ENCODE measurements around the gene MAP7.

The MAP7 gene

DNA sequence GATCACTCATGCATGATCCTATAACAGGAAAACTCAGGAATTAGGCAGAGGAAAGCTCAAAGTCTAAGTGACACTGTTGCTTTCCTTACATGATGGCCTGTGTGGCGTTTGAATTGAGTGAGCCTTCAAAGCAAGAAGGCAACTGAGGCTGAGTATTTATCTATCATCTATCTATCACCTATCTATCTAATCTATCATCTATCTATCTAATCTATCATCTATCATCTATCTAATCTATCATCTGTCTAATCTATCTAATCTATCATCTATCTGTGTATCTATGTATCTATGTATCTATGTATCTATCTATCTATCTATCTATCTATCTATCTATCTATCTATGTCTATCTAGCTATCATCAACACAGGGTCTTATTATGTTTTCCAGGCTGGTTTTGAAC, 218.8 kb downstream of the MAP7 start:
- DNase-seq (ENCODE audit: low read depth) = no peak
- TF ChIP-seq, protein P1, sequence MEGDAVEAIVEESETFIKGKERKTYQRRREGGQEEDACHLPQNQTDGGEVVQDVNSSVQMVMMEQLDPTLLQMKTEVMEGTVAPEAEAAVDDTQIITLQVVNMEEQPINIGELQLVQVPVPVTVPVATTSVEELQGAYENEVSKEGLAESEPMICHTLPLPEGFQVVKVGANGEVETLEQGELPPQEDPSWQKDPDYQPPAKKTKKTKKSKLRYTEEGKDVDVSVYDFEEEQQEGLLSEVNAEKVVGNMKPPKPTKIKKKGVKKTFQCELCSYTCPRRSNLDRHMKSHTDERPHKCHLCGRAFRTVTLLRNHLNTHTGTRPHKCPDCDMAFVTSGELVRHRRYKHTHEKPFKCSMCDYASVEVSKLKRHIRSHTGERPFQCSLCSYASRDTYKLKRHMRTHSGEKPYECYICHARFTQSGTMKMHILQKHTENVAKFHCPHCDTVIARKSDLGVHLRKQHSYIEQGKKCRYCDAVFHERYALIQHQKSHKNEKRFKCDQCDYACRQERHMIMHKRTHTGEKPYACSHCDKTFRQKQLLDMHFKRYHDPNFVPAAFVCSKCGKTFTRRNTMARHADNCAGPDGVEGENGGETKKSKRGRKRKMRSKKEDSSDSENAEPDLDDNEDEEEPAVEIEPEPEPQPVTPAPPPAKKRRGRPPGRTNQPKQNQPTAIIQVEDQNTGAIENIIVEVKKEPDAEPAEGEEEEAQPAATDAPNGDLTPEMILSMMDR (IDR thresholded peaks at IDR 0.05; ENCODE audit: insufficient read depth, low read depth, low read length, missing control alignments) = no peak
- H3K4me3 ChIP-seq (ENCODE audit: low read depth, low read length) = no peak overlapping the region

GRCh38 chr6:136330634-136331033, 219.6 kb downstream of the MAP7 start:
- DNase-seq (ENCODE audit: low read depth) = no peak
- H3K4me3 ChIP-seq (ENCODE audit: low read depth, low read length) = no peak overlapping the region
- TF ChIP-seq, protein P1 (IDR thresholded peaks at IDR 0.05; ENCODE audit: insufficient read depth, low read depth, low read length, missing control alignments) = no peak

DNA sequence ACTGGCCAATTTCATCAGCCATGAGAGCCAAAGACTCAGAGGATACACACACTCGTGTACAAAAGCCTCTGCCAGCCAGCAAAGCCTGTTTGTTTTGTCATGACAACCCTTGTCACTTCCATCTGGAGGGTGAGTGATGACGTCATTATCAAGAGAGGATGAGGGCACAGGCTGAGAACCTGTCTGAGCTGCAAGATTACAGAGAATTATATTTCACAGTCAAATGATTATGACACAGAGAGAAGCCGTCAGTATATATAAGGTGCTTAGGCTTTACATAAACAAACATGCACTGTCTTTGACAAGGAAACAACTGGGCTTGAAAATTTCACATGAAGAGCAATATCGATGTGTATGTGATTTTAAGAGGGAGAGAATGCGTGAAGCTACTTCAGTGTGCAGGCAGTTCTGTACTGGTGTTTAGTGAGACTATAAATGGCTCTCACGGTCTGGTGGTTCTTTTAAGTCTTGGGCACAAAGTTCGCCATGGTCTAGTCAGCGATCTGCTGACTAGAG, 224.1 kb downstream of the MAP7 start:
- H3K4me3 ChIP-seq (ENCODE audit: low read depth, low read length) = no peak overlapping the region
- TF ChIP-seq, protein P1 (IDR thresholded peaks at IDR 0.05; ENCODE audit: insufficient read depth, low read depth, low read length, missing control alignments) = no peak
- no peak for DNase-seq (ENCODE audit: low read depth)

DNA sequence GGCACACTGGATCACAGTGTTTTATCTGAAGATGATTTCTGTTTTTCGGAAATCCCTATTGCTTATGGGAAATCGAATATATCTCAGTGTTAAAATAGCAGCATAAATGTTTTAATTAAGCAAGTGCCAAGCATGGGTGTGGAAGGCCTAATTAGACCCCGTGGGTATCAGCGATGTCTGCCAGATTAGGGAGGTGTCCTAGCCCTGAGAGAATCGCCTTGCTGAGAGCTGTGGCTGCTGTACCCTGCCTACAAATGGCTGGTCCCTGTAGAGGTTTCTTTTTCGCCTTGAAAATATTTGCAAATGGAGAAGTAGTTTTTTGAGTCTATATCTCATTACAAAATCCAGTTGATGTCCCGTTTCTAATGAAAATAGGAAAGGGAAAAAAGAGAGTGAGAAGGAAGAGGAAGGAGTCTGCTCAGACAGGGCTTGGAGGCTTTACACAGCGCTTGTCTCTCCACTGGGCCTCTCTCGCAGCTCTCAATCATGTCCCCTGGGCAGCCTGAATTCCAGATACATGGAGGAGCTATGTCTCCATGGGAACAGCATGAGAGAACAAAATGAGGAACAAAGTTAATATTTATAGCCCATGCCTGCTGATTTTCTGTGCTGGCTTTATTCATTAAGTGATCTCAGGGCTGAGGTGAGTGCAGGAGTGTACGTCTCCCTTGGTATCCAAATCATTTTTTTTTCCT, 225.4 kb downstream of the MAP7 start:
- no peak for DNase-seq (ENCODE audit: low read depth)
- TF ChIP-seq, protein P1 (IDR thresholded peaks at IDR 0.05; ENCODE audit: insufficient read depth, low read depth, low read length, missing control alignments) = no peak
- H3K4me3 ChIP-seq (ENCODE audit: low read depth, low read length) = no peak overlapping the region

DNA sequence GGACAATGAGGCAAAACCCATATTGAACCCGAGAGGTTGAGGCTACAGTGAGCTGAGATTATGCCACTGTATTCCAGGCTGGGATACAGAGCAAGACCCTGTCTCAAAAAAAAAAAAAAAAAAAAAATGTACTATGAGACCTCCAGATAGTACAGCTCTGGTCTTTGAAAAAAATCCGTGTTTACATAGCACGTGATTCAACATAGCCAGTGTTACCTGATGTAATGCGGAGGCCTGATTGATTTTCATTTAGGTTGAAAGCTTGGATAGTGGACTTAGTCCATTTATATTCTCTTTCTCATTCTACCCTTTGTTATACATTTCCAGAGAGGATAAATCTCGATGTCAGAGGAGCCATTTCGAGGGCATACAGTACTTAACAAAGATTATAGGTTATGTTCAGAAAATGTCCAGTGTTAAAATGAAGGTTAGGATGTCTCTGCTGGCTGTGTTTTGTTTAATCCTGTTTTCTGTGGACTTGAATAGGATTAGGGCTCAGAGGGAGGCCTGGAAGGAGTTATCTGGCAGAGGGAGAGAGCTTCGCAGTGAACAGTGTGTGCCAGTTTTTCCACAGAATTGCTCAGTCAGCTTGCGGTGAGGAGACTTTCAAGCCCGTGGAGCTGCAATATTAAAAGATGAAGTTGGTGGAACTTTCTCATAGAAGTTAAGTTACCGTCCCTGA, 226.7 kb downstream of the MAP7 start:
- DNase-seq (ENCODE audit: low read depth) = no peak
- H3K4me3 ChIP-seq (ENCODE audit: low read depth, low read length) = no peak overlapping the region
- TF ChIP-seq, protein P1 (IDR thresholded peaks at IDR 0.05; ENCODE audit: insufficient read depth, low read depth, low read length, missing control alignments) = no peak

DNA sequence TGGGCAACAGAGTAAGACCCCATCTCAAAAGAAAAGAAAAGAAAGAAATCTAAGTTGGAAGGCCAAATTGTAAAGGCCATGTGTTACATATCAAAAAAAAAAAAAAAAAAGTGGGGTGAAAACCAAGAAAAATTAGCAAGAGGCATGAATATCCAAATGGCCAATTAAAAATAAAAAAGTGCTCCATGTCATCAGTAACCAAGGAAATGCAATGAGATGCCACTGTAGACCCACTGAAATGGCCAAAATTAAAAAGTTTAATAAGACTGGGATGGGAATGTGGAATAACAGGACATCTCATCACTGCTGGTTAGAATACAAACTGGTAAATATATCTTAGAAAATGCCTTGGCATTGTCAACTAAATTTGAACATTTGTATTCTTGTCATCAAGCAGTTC, 230.5 kb downstream of the MAP7 start:
- DNase-seq (ENCODE audit: low read depth) = no peak
- TF ChIP-seq, protein P1 (IDR thresholded peaks at IDR 0.05; ENCODE audit: insufficient read depth, low read depth, low read length, missing control alignments) = no peak

More for the DNA sequence above, 230.5 kb downstream of the MAP7 start:
- no peak overlapping the region for H3K4me3 ChIP-seq (ENCODE audit: low read depth, low read length)

All from GM12865 (cell line).